Left lung (tissue), 10 donors: ENCODE measurements around the gene PLEKHA7. TPM values are rescaled to one million over a fixed set of nuclear protein-coding genes. Genes with fewer than 3 reads are reported as not detected.
"Not testable (repeated sequence)": the region's sequence is repeated elsewhere in the genome, so short reads cannot be mapped to it uniquely, and the experiment has no call there.

ENCODE experiments used
- ATAC-seq: fragments of 200-7000 bp; cut with Tn5 transposase; one replicate; pipeline ENCODE4 v1.9.1; 2020; ENCODE audit warnings: moderate library complexity
- DNase-seq, 4 donors: peaks; one replicate each; pipeline ENCODE4 v3.0.0-alpha.2; 2013 to 2020
- H3K27ac ChIP-seq, 2 donors: fragments of 200-600 bp; sonication (generic) in 1 of 2; one replicate each; pipeline versions ENCODE4 v1.5.0 to v1.8.0; 2020 to 2021
- H3K27me3 ChIP-seq, 2 donors: fragments of 200-600 bp; sonication (generic) in 1 of 2; one replicate each; pipeline versions ENCODE4 v1.5.0 to v1.8.0; 2020 to 2021
- H3K36me3 ChIP-seq, 2 donors: fragments of 200-600 bp; sonication (generic) in 1 of 2; one replicate each; pipeline versions ENCODE4 v1.5.0 to v1.8.0; 2020 to 2021
- H3K4me1 ChIP-seq, 2 donors: fragments of 200-600 bp; one replicate each; pipeline ENCODE4 v1.8.0; 2021
- H3K4me3 ChIP-seq, 2 donors: fragments of 200-600 bp; sonication (generic) in 1 of 2; one replicate each; pipeline versions ENCODE4 v1.5.0 to v1.8.0; 2020 to 2021; ENCODE audit warnings: mild to moderate bottlenecking in 1 of 2
- H3K9me3 ChIP-seq, 2 donors: fragments of 200-600 bp; sonication (generic) in 1 of 2; one replicate each; pipeline versions ENCODE4 v1.5.0 to v1.8.0; 2020 to 2021
- CTCF ChIP-seq, 2 donors: fragments of 200-600 bp; sonication (generic) in 1 of 2; IDR thresholded peaks; one replicate each; pipeline versions ENCODE4 v1.5.0 to v1.8.0; 2021; ENCODE audit warnings: antibody characterized with exemption in 2 of 2
- intact Hi-C, 2 donors: fragments of 100-400 bp; cut with DNase I; formaldehyde crosslinking; loops; one replicate each; pipeline versions ENCODE4 v1.11.2 to v1.14.2; 2022
- polyA plus RNA-seq, 6 donors: library from polyadenylated mRNA; unstranded; fragments of 120-200 nt; gene quantifications; one replicate each; pipeline ENCODE4 v1.2.1, GENCODE V29; 2013; ENCODE audit not compliant: insufficient read length in 6 of 6
- total RNA-seq, 2 donors: library from RNA; stranded (reverse); fragmentation: NEBNext Ultra II Directional; extraction: Animal tissue kit (Norgen Biotek cat#: 25700); gene quantifications; one replicate each; pipeline ENCODE4 v1.2.1, GENCODE V29; 2021
- donor health status: DM: no; HTN: yes; CAD: no.
- donor health status: DM: no; HTN: no; CAD: no.

The PLEKHA7 gene
- total and polyA plus RNA-seq, 8 donors, result 24.4 to 33.7 (median 29.6) TPM

DNA sequence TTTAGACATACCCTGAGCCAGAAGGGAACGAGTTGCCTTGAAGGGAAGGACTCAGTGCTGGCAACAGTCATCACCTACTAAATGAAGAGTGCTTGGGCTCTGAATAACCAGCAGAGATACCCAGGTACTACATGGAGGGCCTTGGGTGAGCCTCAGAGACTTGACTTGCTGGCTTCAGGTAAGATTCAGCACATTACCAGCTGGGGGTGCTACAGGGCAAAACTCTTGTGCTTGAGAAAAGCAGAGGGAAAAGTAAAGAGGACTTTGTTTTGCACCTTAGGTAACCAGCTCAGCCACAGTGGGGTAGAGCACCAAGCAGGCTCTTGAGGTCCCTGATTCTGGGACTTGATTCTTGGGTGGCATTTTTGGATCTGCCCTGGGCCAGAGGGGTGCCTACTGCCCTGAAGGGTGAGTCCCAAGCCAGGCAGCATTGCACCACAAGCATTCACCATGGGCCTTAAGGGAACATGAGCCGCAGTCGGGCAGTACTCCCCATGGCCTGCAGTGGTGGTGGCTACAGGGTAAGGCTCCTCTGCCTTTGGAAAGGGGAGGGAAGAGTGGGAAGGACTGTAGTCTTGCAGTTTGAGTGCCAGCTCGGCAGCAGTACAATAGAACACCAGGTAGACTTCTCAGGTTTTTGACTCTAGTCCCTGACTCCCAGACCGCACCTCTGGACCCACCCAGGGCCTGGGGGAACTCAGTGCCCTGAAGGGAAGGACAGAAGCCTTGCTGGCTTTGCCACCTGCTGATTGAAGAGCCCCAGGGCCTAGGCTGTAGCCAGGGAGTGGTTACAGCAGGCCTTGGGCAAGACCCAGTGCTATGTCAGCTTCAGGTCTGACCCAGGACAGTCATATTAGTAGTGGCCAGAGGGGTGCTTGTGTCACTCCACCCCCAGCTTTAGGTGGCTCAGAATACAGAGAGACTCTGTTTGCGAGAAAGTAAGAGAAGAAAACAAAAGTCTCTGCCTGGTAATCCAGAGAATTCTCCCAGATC lies 22.7 kb upstream of the PLEKHA7 start:
- Histone ChIP-seq H3K27ac (no peak overlapping the region), H3K27me3 (no peaks in the 10 kb centered on the region), H3K4me1 (no peaks in the 10 kb centered on the region), H3K36me3 (no peaks in the 10 kb centered on the region), H3K4me3 (no peak overlapping the region), H3K9me3 (peaks cover 0 to 8% of the 10 kb centered on the region in 2 donors)
- intact Hi-C loops, result no loop called here
- DNase-seq (no peak), ATAC-seq (no peak)
- no peak for TF ChIP-seq CTCF (IDR thresholded peaks at IDR 0.05)

- H3K36me3 ChIP-seq, DNase-seq, H3K9me3 ChIP-seq, H3K27ac ChIP-seq, H3K27me3 ChIP-seq, H3K4me3 ChIP-seq, ATAC-seq, intact Hi-C loops, H3K4me1 ChIP-seq: not testable (repeated sequence)
Observed at GRCh38 chr11:17034027-17034426, 19.8 kb upstream of the PLEKHA7 start.

DNA sequence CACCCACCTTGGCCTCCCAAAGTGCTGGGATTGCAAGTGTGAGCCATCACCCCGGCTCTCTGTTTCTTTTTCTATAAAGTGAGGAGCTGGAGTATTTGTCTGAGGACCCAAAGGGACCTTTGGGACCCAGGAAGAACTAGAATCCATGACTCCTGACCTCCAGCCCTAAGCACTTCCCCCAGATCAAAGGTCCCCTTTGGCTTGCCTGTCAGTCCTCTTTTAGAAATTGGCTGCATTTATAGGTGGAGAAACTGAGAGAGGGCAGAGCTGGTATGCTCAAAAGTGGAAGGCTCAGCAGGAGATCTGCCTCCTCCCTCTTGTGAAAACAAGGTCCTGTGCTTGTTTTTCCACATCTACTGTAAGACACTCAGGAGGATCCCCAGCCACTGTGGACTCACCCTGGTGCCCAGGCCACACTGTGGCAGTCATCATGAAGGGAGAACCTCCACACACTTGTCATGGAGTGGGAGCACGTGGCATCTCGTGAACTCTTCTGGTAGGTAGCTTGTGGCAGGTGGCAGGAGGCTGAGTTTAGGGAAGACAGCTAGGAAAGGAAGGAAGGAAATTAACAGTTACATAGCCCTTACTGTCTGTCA lies 12.4 kb upstream of the PLEKHA7 start:
- Histone ChIP-seq H3K27ac (no peak overlapping the region), H3K4me3 (no peak overlapping the region), H3K9me3 (no peaks in the 10 kb centered on the region), H3K27me3 (no peaks in the 10 kb centered on the region), H3K36me3 (no peaks in the 10 kb centered on the region), H3K4me1 (no peaks in the 10 kb centered on the region)
- ATAC-seq, result no peak
- TF ChIP-seq CTCF (IDR thresholded peaks at IDR 0.05), result no peak
- intact Hi-C loops, result no loop called here
- no peak for DNase-seq

GRCh38 chr11:17024924-17025323 lies 10.7 kb upstream of the PLEKHA7 start:
- intact Hi-C loops, result no loop called here
- DNase-seq, result no peak
- Histone ChIP-seq H3K27ac (no peak overlapping the region), H3K4me3 (no peak overlapping the region), H3K27me3 (no peaks in the 10 kb centered on the region), H3K36me3 (no peaks in the 10 kb centered on the region), H3K4me1 (no peaks in the 10 kb centered on the region), H3K9me3 (no peaks in the 10 kb centered on the region)
- no peak for ATAC-seq
- no peak for TF ChIP-seq CTCF (IDR thresholded peaks at IDR 0.05)

DNA sequence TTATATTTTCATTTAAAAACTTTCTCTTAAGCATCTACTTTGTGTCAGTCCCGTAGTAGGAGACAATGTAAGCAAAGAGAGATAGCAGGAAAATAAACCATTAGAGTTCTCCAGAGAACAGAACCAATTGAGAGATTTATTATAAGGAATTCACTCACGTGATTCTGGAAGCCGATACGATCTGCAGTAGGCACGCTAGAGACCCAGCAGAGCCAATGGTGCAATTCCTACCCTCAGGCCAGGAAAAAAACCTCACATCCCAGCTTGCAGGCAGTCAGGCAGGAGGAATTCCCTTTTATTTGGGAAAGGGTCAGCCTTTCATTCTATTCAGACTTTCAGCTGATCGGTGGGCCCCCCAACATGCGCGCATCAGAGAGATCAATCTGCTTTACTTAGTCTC lies 7.3 kb upstream of the PLEKHA7 start:
- TF ChIP-seq CTCF (IDR thresholded peaks at IDR 0.05), result no peak
- Histone ChIP-seq H3K9me3 (no peaks in the 10 kb centered on the region), H3K4me3 (no peak overlapping the region), H3K36me3 (no peaks in the 10 kb centered on the region), H3K27me3 (peaks cover 0 to 12% of the 10 kb centered on the region in 2 donors), H3K27ac (no peak overlapping the region), H3K4me1 (no peaks in the 10 kb centered on the region)
- ATAC-seq (no peak), DNase-seq (no peak)
- intact Hi-C loops, result no loop called here
